ENCODE results near the gene FAM200A. TPM values are rescaled to one million over a fixed set of nuclear protein-coding genes. Genes with fewer than 3 reads are reported as not detected.
A peak's percentile ranks its signal among the peaks of the same experiment; 100 is the strongest.

Gene FAM200A
- total RNA-seq, 1 donor from 2014 or later: 21.1 TPM

DNA sequence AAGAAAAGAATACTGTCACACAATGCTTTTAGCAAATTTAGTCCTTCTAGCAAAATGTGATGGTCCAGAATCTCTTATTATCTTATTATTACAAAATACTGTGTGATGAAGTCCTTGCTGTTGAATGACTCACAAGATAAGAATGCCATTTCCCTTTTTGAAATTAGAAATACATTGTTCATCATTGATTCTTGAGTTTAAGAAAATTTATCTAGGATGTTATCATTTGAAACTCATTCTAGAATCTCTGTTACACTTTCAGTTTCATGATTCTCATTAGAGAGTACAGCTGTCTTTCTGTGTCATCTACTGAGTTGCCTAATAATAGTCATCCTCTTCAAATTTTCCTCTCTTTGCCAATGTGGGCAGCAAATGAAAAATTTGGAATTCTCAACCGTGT is 37.9 kb downstream of the FAM200A start:
- Histone ChIP-seq H3K27me3 (no peaks in the 10 kb centered on the region), H3K27ac (no peak overlapping the region), H3K79me2 (ENCODE audit: low read depth) (peaks cover 16% of the 10 kb centered on the region), H3K4me3 (no peak overlapping the region), H3F3A (ENCODE audit: low read depth) (no peaks in the 10 kb centered on the region), H3K9ac (no peak overlapping the region), H4K20me1 (ENCODE audit: low read depth) (no peaks in the 10 kb centered on the region), H2AFZ (replicated peaks) (no peak overlapping the region), H3K36me3 (no peaks in the 10 kb centered on the region), H3K9me3 (ENCODE audit: low read depth) (no peaks in the 10 kb centered on the region), H3K4me2 (no peak overlapping the region), H3K4me1 (no peaks in the 10 kb centered on the region)
- Mint-ChIP-seq H3K4me3 (no peak overlapping the region), H3K27me3 (ENCODE audit: insufficient read depth, low read depth) (peaks cover 3% of the 10 kb centered on the region), H3K4me1 (no peaks in the 10 kb centered on the region), H3K36me3 (peaks cover 24% of the 10 kb centered on the region), H3K27ac (no peak overlapping the region), H3K9me3 (no peaks in the 10 kb centered on the region)
- DNase-seq (ENCODE audit: low spot score): no peak
- TF ChIP-seq, protein P1, sequence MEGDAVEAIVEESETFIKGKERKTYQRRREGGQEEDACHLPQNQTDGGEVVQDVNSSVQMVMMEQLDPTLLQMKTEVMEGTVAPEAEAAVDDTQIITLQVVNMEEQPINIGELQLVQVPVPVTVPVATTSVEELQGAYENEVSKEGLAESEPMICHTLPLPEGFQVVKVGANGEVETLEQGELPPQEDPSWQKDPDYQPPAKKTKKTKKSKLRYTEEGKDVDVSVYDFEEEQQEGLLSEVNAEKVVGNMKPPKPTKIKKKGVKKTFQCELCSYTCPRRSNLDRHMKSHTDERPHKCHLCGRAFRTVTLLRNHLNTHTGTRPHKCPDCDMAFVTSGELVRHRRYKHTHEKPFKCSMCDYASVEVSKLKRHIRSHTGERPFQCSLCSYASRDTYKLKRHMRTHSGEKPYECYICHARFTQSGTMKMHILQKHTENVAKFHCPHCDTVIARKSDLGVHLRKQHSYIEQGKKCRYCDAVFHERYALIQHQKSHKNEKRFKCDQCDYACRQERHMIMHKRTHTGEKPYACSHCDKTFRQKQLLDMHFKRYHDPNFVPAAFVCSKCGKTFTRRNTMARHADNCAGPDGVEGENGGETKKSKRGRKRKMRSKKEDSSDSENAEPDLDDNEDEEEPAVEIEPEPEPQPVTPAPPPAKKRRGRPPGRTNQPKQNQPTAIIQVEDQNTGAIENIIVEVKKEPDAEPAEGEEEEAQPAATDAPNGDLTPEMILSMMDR (IDR thresholded peaks at IDR 0.05): no peak
- TF ChIP-seq EZH2 (IDR thresholded peaks at IDR 0.05) (no peak), EZH2phosphoT487 (IDR thresholded peaks at IDR 0.05) (no peak)

DNA sequence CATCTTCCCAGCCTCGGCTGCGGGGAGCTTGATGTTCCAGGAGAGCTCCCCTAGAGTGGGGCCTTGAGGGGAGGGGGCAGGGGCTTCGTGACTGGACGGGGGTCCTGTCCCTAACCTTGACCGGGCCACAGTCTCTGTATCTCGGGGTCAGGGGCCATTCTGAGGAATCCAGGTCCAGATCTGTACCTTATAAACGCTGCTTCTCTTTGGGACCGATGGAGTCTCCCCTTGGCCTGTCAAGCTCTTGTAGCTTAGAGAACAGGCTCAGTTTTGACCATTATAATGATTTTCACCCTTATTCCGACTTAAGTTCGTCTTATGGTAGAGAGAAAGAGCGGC is 46.6 kb downstream of the FAM200A start:
- no peaks in the 10 kb centered on the region for H3K27me3 ChIP-seq
- peak overlapping the region; percentile 92 for H3K4me3 ChIP-seq
- peaks cover 4% of the 10 kb centered on the region for H3K27me3 Mint-ChIP-seq (ENCODE audit: insufficient read depth, low read depth)
- H3K9ac ChIP-seq: peak overlapping the region; percentile 75
- peaks cover 21% of the 10 kb centered on the region for H3K4me1 Mint-ChIP-seq
- peak overlapping the region; percentile 97 for H3K4me3 Mint-ChIP-seq
- no peaks in the 10 kb centered on the region for H3K9me3 Mint-ChIP-seq
- peaks cover 3% of the 10 kb centered on the region for H3K36me3 Mint-ChIP-seq
- H2AFZ ChIP-seq (replicated peaks): peak overlapping the region; percentile 99
- TF ChIP-seq, protein P1 (IDR thresholded peaks at IDR 0.05): no peak
- no peak for TF ChIP-seq EZH2phosphoT487 (IDR thresholded peaks at IDR 0.05)
- no peak for TF ChIP-seq EZH2 (IDR thresholded peaks at IDR 0.05)
- no peaks in the 10 kb centered on the region for H4K20me1 ChIP-seq (ENCODE audit: low read depth)
- DNase-seq (ENCODE audit: low spot score): no peak
- peaks cover 9% of the 10 kb centered on the region for H3K4me1 ChIP-seq
- H3K9me3 ChIP-seq (ENCODE audit: low read depth): no peaks in the 10 kb centered on the region
- peaks cover 22% of the 10 kb centered on the region for H3F3A ChIP-seq (ENCODE audit: low read depth)
- no peak overlapping the region for H3K27ac ChIP-seq
- H3K36me3 ChIP-seq: no peaks in the 10 kb centered on the region
- peak overlapping the region; percentile 69 for H3K27ac Mint-ChIP-seq
- peak overlapping the region; percentile 87 for H3K4me2 ChIP-seq
- peaks cover 58% of the 10 kb centered on the region for H3K79me2 ChIP-seq (ENCODE audit: low read depth)

DNA sequence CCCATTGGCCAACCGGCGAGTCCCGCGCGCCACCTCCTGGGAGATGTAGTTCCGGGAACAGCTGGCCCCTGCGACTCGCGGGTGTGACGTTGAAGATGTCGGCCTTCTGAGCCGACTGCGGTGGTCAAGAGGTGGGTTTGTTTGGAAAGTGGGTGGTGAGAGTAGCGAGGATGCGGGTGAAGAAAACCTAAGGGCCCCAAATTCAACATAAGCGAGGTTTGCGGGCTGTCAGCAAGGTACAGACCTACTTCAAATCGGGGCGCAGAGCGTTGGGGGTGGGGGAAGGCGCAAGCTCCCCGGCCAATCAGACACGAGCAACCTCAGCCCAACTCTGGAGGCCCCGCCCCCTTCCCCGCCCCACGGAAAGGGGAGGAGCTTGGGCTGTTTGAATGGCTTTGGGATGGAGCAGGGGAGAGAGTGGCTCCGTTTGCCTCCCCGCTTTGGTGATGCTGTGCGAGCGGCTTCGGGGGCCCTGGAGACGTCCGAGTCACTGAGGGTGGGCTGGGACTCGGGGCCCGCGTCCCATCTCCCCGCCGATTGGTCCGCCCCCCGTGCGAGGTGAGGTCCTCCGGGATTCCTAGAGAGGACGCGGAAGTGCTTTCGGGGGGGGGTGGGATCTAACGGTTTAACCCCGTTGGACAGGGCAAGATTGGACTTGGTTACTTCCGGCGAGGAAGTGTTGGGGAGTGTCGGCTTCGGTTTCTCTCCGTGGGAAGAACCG is 47.2 kb downstream of the FAM200A start, which contains the start of gene ZKSCAN5:
ZKSCAN5 (plus strand) TSS at position 60 of the 721 bp plus-strand sequence. CDS start 1,383 bp downstream, outside the sequence.
- H3K27ac Mint-ChIP-seq: peak within 1 kb of the TSS; percentile 97
- H3K4me1 Mint-ChIP-seq: peaks cover 23% of the 10 kb centered on the region
- Histone ChIP-seq H4K20me1 (ENCODE audit: low read depth) (no peaks in the 10 kb centered on the region), H3K9me3 (ENCODE audit: low read depth) (no peaks in the 10 kb centered on the region), H3K4me2 (peak within 1 kb of the TSS; percentile 87), H3K27me3 (no peaks in the 10 kb centered on the region), H3K36me3 (no peaks in the 10 kb centered on the region), H3K9ac (peak within 1 kb of the TSS; percentile 75), H3F3A (ENCODE audit: low read depth) (peaks cover 25% of the 10 kb centered on the region), H3K4me3 (peak within 1 kb of the TSS; percentile 92), H3K27ac (peak within 1 kb of the TSS; percentile 85), H3K79me2 (ENCODE audit: low read depth) (peaks cover 55% of the 10 kb centered on the region), H3K4me1 (peaks cover 9% of the 10 kb centered on the region), H2AFZ (replicated peaks) (peak within 1 kb of the TSS; percentile 99)
- peaks cover 4% of the 10 kb centered on the region for H3K27me3 Mint-ChIP-seq (ENCODE audit: insufficient read depth, low read depth)
- peak; percentile 96 for DNase-seq (ENCODE audit: low spot score)
- H3K4me3 Mint-ChIP-seq: peak within 1 kb of the TSS; percentile 97
- peaks cover 5% of the 10 kb centered on the region for H3K36me3 Mint-ChIP-seq
- TF ChIP-seq, protein P1 (IDR thresholded peaks at IDR 0.05): no peak
- TF ChIP-seq EZH2phosphoT487 (IDR thresholded peaks at IDR 0.05): no peak
- TF ChIP-seq EZH2 (IDR thresholded peaks at IDR 0.05): no peak
- H3K9me3 Mint-ChIP-seq: no peaks in the 10 kb centered on the region
